Activated T-cell treated with anti-CD3 and anti-CD28 coated beads, Interleukin-2, amount 50 U/mL, for 4 hours (primary cell): ENCODE results near the gene GRM1. TPM values are rescaled to one million over a fixed set of nuclear protein-coding genes. Genes with fewer than 3 reads are reported as not detected.

Source experiments
- ATAC-seq, 2 donors: fragments of 200-7000 bp; cut with Tn5 transposase; one replicate each; pipeline ENCODE4 v1.10.0; 2021
- DNase-seq: peaks from one replicate; pipeline ENCODE4 v3.0.0-alpha.2; 2020
- H3K27me3 Mint-ChIP-seq: one replicate; pipeline ENCODE4 v1.8.0; 2021; ENCODE audit warnings: low read depth, mixed read lengths
- H3K36me3 Mint-ChIP-seq: one replicate; pipeline ENCODE4 v1.8.0; 2022; ENCODE audit warnings: mixed read lengths; ENCODE audit not compliant: insufficient read depth
- H3K4me1 Mint-ChIP-seq: one replicate; pipeline ENCODE4 v1.8.0; 2021; ENCODE audit warnings: low read depth, mixed read lengths
- H3K4me3 Mint-ChIP-seq: one replicate; pipeline ENCODE4 v1.8.0; 2021; ENCODE audit warnings: mild to moderate bottlenecking, moderate library complexity, mixed read lengths
- H3K9me3 Mint-ChIP-seq: one replicate; pipeline ENCODE4 v1.8.0; 2021; ENCODE audit warnings: mixed read lengths
- total RNA-seq, 3 donors: library from RNA; stranded (reverse); gene quantifications; one replicate each; pipeline ENCODE4 v1.2.1, GENCODE V29; 2021

Gene GRM1
- total RNA-seq, 3 donors from 2014 or later, result not detected

GRCh38 chr6:146460941-146461340 is 432.1 kb downstream of the GRM1 start:
- Mint-ChIP-seq H3K36me3 (no peaks in the 10 kb centered on the region), H3K4me3 (no peak overlapping the region), H3K4me1 (no peaks in the 10 kb centered on the region), H3K27me3 (no peaks in the 10 kb centered on the region), H3K9me3 (peaks cover 28% of the 10 kb centered on the region)
- ATAC-seq, result no peak
- DNase-seq, result no peak

- Mint-ChIP-seq H3K27me3 (no peaks in the 10 kb centered on the region), H3K36me3 (no peaks in the 10 kb centered on the region), H3K4me3 (no peak overlapping the region)
Measured at GRCh38 chr6:146470091-146470770, 441.4 kb downstream of the GRM1 start.

GRCh38 chr6:146472918-146473317 is 444.1 kb downstream of the GRM1 start:
- Mint-ChIP-seq H3K27me3 (no peaks in the 10 kb centered on the region), H3K4me1 (no peaks in the 10 kb centered on the region), H3K36me3 (no peaks in the 10 kb centered on the region), H3K9me3 (no peaks in the 10 kb centered on the region), H3K4me3 (no peak overlapping the region)
- no peak for DNase-seq
- no peak for ATAC-seq

More at GRCh38 chr6:146470091-146470770, 441.4 kb downstream of the GRM1 start:
- H3K4me1 Mint-ChIP-seq, result no peaks in the 10 kb centered on the region
- H3K9me3 Mint-ChIP-seq, result no peaks in the 10 kb centered on the region
- ATAC-seq, result no peak
- no peak for DNase-seq

GRCh38 chr6:146481527-146481926 is 452.7 kb downstream of the GRM1 start:
- Mint-ChIP-seq H3K27me3 (no peaks in the 10 kb centered on the region), H3K4me3 (no peak overlapping the region), H3K36me3 (no peaks in the 10 kb centered on the region), H3K9me3 (peaks cover 7% of the 10 kb centered on the region), H3K4me1 (no peaks in the 10 kb centered on the region)
- DNase-seq, result no peak
- no peak for ATAC-seq

GRCh38 chr6:146484411-146484810 is 455.5 kb downstream of the GRM1 start:
- no peak overlapping the region for H3K4me3 Mint-ChIP-seq
- DNase-seq (no peak), ATAC-seq (no peak)
- H3K9me3 Mint-ChIP-seq, result peaks cover 7% of the 10 kb centered on the region
- no peaks in the 10 kb centered on the region for H3K27me3 Mint-ChIP-seq
- no peaks in the 10 kb centered on the region for H3K36me3 Mint-ChIP-seq
- no peaks in the 10 kb centered on the region for H3K4me1 Mint-ChIP-seq

Other genes with a start within 250 kb of the GRM1 start
- 1 to 10 TPM; 4.5 to 6.9 (median 6.2) TPM for gene FBXO30, start 214.3 kb upstream of the GRM1 start, total RNA-seq
- gene SHPRH, start 64.7 kb upstream of the GRM1 start, total RNA-seq, result 10 to 100 TPM; 13.0 to 14.9 (median 14.2) TPM